K562 (cell line): ENCODE measurements around the gene PDCD1. TPM values are rescaled to one million over a fixed set of nuclear protein-coding genes. Genes with fewer than 3 reads are reported as not detected.

Source experiments
- MAFF ChIP-seq: IDR thresholded peaks from 2 replicates; pipeline ENCODE4 v1.6.1; 2012; ENCODE audit warnings: low read length, improper control_type of control experiment
- NCOA6 ChIP-seq: fragments of 450-650 bp; IDR thresholded peaks from 2 replicates; pipeline ENCODE4 v1.6.1; 2017; ENCODE audit warnings: mild to moderate bottlenecking
- POU5F1 ChIP-seq: fragments of 150-350 bp; IDR thresholded peaks from 2 replicates; pipeline ENCODE4 v1.6.1; 2014; ENCODE audit warnings: borderline replicate concordance, low read length, low read depth, mild to moderate bottlenecking; ENCODE audit not compliant: partially characterized antibody
- ZNF134 ChIP-seq: fragments of 250-450 bp; sonication (Bioruptor Pico); conservative IDR thresholded peaks from 2 replicates; pipeline ENCODE4 v1.4.0; 2020
- ZNF24 ChIP-seq: fragments of 450-650 bp; IDR thresholded peaks from 2 replicates; pipeline ENCODE4 v1.6.1; 2016
- polyA plus RNA-seq, 8 experiments: library from polyadenylated mRNA; depleted of rRNA in 4 of 8; stranded (reverse) in 5 of 8; unstranded in 3 of 8; fragments of >200 nt; fragmentation: Nextera tagmentation in 2 of 8; fragmentation: Illumina TruSeq in 1 of 8; extraction: Ambion mirVana in 2 of 8; extraction: Trizol in 1 of 8; gene quantifications; 2 replicates each; pipeline versions ENCODE4 v1.2.1 to v1.2.3, GENCODE V29; 2011 to 2014; ENCODE audit warnings: inconsistent platforms in 1 of 8, missing spikeins in 1 of 8
- total RNA-seq, 7 experiments: library from RNA; depleted of rRNA in 6 of 7; stranded (reverse); fragments of >200 nt in 6 of 7; fragmentation: Illumina TruSeq in 2 of 7; extraction: Trizol in 2 of 7; gene quantifications; 2 replicates each; pipeline versions ENCODE4 v1.2.1 to v1.2.3, GENCODE V29; 2011 to 2021; ENCODE audit warnings: low replicate concordance in 1 of 7
- TF ChIP-seq, protein P1 (sequence below), 2 experiments: fragments of 450-650 bp; IDR thresholded peaks; 2 replicates each; pipeline ENCODE4 v1.6.1; 2016; ENCODE audit warnings: mild to moderate bottlenecking in 2 of 2, borderline replicate concordance in 1 of 2, low read depth in 1 of 2, moderate library complexity in 1 of 2

The PDCD1 gene
- total and polyA plus RNA-seq, 9 of the 15 experiments (the other 6 are each of a cell fraction or from before 2014, with no cell fraction given), result 0.15 to 2.5 (median 1.0) TPM; not detected in 2

DNA sequence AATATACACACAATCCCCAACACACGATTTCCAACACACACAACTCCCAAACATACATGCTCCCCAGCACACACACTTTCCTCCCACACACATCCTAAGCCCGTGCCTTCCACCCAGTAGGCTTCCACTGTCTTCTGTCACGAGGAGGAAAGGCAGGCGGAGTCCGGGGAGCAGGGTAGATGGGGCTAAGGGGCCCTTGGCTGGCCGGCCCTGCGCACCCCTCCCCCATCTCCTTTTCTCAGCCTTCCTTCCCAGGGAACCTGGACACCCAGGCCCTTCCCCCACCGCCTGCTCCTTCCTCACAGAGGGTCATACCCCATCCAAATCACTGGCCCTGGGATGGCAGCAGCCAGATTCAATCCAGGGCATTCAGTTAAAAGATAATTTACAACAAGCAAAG is 3.4 kb upstream of the PDCD1 start (continued):
- TF ChIP-seq, protein P1, sequence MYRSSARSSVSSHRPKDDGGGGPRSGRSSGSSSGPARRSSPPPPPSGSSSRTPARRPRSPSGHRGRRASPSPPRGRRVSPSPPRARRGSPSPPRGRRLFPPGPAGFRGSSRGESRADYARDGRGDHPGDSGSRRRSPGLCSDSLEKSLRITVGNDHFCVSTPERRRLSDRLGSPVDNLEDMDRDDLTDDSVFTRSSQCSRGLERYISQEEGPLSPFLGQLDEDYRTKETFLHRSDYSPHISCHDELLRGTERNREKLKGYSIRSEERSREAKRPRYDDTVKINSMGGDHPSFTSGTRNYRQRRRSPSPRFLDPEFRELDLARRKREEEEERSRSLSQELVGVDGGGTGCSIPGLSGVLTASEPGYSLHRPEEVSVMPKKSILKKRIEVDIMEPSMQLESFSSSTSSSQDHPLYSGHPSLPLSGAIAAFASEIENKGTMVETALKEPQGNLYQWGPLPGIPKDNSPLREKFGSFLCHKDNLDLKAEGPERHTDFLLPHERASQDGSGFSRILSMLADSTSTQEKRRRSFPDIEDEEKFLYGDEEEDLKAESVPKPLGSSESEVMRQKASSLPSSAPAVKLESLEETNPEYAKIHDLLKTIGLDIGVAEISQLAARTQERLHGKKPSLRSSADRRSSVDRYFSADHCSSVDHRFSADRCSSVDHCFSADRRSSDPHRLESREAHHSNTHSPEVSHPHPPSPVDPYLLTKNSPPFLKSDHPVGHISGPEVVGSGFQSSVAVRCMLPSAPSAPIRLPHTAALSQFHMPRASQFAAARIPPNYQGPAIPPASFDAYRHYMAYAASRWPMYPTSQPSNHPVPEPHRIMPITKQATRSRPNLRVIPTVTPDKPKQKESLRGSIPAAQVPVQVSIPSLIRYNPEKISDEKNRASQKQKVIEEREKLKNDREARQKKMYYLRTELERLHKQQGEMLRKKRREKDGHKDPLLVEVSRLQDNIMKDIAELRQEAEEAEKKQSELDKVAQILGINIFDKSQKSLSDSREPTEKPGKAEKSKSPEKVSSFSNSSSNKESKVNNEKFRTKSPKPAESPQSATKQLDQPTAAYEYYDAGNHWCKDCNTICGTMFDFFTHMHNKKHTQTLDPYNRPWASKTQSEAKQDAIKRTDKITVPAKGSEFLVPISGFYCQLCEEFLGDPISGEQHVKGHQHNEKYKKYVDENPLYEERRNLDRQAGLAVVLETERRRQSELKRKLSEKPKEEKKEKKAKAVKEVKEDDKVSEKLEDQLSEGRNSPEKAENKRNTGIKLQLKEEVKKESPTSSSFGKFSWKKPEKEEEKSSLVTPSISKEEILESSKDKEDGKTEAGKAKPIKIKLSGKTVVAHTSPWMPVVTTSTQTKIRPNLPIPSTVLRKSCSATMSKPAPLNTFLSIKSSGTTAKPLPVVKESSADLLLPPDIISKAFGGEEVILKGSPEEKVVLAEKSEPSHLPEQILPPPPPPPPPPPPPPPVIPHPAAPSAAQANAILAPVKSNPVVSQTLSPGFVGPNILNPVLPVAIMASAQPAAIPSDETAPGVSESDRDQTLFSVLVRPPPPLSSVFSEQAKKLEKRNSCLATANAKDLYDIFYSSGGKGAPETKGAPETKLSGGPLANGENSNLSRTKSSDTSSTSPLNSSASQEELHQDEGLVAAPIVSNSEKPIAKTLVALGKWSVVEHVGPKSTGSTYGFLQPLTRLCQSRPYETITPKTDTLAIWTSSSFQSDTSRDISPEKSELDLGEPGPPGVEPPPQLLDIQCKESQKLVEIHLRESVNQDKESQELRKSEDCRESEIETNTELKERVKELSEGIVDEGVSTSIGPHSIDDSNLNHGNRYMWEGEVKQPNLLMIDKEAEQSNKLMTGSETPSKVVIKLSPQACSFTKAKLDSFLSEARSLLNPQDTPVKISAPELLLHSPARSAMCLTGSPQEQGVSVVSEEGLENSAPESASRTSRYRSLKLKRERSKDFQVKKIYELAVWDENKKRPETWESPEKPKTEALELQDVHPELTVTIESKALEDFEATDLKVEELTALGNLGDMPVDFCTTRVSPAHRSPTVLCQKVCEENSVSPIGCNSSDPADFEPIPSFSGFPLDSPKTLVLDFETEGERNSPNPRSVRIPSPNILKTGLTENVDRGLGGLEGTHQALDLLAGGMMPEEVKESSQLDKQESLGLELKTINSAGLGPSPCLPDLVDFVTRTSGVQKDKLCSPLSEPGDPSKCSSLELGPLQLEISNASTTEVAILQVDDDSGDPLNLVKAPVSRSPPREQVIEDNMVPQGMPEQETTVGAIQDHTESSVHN (IDR thresholded peaks at IDR 0.05; ENCODE audit: borderline replicate concordance in 1 of 2, low read depth in 1 of 2), result no peak
- TF ChIP-seq POU5F1, result no peak
- TF ChIP-seq NCOA6, result 0 out of 2 replicates have a peak, but pooled peaks have one; percentile 21
- no peak for TF ChIP-seq ZNF134 (CRISPR knock-in tag)
- TF ChIP-seq MAFF, result no peak
- TF ChIP-seq ZNF24, result no peak
